Suppressor macrophage (primary cell): Measurements from ENCODE around the gene ADAM19.
"Not testable (repeated sequence)": the region's sequence is repeated elsewhere in the genome, so short reads cannot be mapped to it uniquely, and the experiment has no call there.

Experiments used
- DNase-seq, 4 experiments: peaks; one replicate each; pipeline ENCODE4 v3.0.0-alpha.2; 2020 to 2022

The ADAM19 gene

GRCh38 chr5:157460921-157461792 is 114.4 kb downstream of the ADAM19 start:
- DNase-seq: no peak

- DNase-seq: peak; percentile 5 to 37 (median 27)
Measured at GRCh38 chr5:157459715-157460599, 115.6 kb downstream of the ADAM19 start, which contains the start of gene NIPAL4. NIPAL4 (plus strand) TSS chr5:157460213; CDS start chr5:157460321, 108 bp downstream.

- DNase-seq: no peak
Measured at GRCh38 chr5:157458835-157459234, 116.7 kb downstream of the ADAM19 start.

GRCh38 chr5:157457391-157457790 is 118.2 kb downstream of the ADAM19 start:
- DNase-seq: no peak

GRCh38 chr5:157456301-157456700 is 119.3 kb downstream of the ADAM19 start:
- DNase-seq: no peak

- no peak for DNase-seq
Measured at GRCh38 chr5:157455057-157455456, 120.5 kb downstream of the ADAM19 start.

- DNase-seq: no peak
Measured at GRCh38 chr5:157454273-157454672, 121.3 kb downstream of the ADAM19 start.

GRCh38 chr5:157451806-157452205 is 123.8 kb downstream of the ADAM19 start:
- DNase-seq: no peak

- no peak for DNase-seq
Measured at GRCh38 chr5:157450024-157450423, 125.6 kb downstream of the ADAM19 start.

- DNase-seq: no peak
Measured at GRCh38 chr5:157449011-157449723, 126.4 kb downstream of the ADAM19 start.

GRCh38 chr5:157447201-157447637 is 128.4 kb downstream of the ADAM19 start:
- no peak for DNase-seq

GRCh38 chr5:157446412-157446935 is 129.1 kb downstream of the ADAM19 start:
- DNase-seq: no peak

- DNase-seq: no peak
Measured at GRCh38 chr5:157445745-157446411, 129.7 kb downstream of the ADAM19 start.

- no peak for DNase-seq
Measured at GRCh38 chr5:157444224-157444623, 131.4 kb downstream of the ADAM19 start.

GRCh38 chr5:157443041-157443549 is 132.5 kb downstream of the ADAM19 start:
- peak in 1 of 4 experiments; percentile 18 for DNase-seq

GRCh38 chr5:157434096-157434495 is 141.5 kb downstream of the ADAM19 start:
- no peak for DNase-seq

- peak; percentile 60 to 87 (median 82) for DNase-seq
Measured at GRCh38 chr5:157431544-157432200, 143.9 kb downstream of the ADAM19 start.

GRCh38 chr5:157429920-157430319 is 145.7 kb downstream of the ADAM19 start:
- not testable (repeated sequence) for DNase-seq
